NT2/D1 (cell line): ENCODE data around the gene CBR4.

Experiments used
- SUZ12 ChIP-seq: IDR thresholded peaks from 2 replicates; pipeline ENCODE4 v1.6.1; 2011; ENCODE audit not compliant: insufficient read length, insufficient read depth; ENCODE audit errors: extremely low read depth
- YY1 ChIP-seq: IDR thresholded peaks from 2 replicates; pipeline ENCODE4 v1.6.1; 2011; ENCODE audit not compliant: insufficient read length, insufficient read depth
- ZNF274 ChIP-seq: IDR thresholded peaks from 2 replicates; pipeline ENCODE4 v1.6.1; 2011; ENCODE audit warnings: mild to moderate bottlenecking, low read depth, low read length

DNA sequence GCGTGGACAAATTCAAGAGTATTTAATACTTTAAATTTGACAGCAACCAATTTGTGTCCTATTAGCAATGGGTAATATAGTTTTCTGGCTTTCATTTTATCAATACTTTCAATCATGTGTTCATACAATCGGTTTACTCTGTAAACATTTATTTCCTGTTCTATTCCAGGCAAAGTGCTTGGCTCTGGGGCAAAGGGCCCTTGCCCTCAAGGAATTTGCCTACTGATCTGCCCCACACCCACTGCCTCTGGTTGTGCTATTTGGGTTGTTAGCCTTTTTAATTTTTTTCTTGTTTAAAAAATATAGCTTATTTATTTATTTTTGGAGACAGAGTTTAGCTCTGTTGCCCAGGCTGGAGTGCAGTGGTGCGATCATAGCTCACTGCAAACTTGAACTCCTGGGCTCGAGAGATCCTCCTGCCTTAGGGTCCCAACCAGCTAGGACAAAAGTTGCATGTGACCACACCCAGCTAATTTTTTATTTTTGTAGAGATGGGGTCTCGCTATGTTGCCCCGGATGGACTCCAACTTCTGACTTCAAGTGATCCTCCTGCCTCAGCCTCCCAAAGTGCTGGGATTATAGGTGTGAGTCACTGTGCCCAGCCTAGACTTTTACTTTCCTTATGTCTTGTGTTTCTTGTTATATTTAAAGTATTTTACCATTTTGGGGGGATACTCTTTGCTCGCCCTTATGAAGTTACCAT is 30.7 kb upstream of the CBR4 start:
- TF ChIP-seq YY1, result no peak
- TF ChIP-seq ZNF274, result no peak
- no peak for TF ChIP-seq SUZ12
